Measurements from ENCODE around the gene TSPYL4. TPM values are rescaled to one million over a fixed set of nuclear protein-coding genes. Genes with fewer than 3 reads are reported as not detected.
"Not testable (repeated sequence)": the region's sequence is repeated elsewhere in the genome, so short reads cannot be mapped to it uniquely, and the experiment has no call there.

The TSPYL4 gene
- total and polyA plus RNA-seq, 2 donors (not counting 1 experiment from before 2014, with no cell fraction given) = 20.6 to 21.4 TPM

GRCh38 chr6:116286773-116287358 lies 33.0 kb upstream of the TSPYL4 start:
- no peaks in the 10 kb centered on the region for H3K9me3 ChIP-seq (ENCODE audit: control extremely low read depth in 1 of 3, control insufficient read depth in 2 of 3, insufficient read depth in 1 of 3, low read length in 2 of 3)
- peaks cover 6% of the 10 kb centered on the region for H3K4me1 Mint-ChIP-seq
- intact Hi-C loops (cut with micrococcal nuclease) = loop anchor here (1.0 to 5.0 kb wide), 4 partner anchors 155 to 360 kb away; no protein-coding TSS in a partner anchor
- no peaks in the 10 kb centered on the region for H3K9me3 Mint-ChIP-seq (ENCODE audit: insufficient read depth)
- TF ChIP-seq CTCF (IDR thresholded peaks at IDR 0.05) (no peak), EZH2 (IDR thresholded peaks at IDR 0.05; ENCODE audit: borderline replicate concordance, insufficient read depth, low read depth, low read length, poor library complexity, severe bottlenecking) (no peak)
- no peaks in the 10 kb centered on the region for H4K20me1 ChIP-seq (ENCODE audit: control insufficient read depth, insufficient read depth, low read length, poor library complexity, severe bottlenecking)
- ChIA-PET CTCF (interaction anchor here (0.6 to 7.9 kb wide), 56 partner anchors 8 to 402 kb away, joined by 3 to 151 read pairs (median 6); partner anchors contain the start of genes CALHM4, CALHM5, RWDD1 and TSPYL1), POLR2A (no interaction called here)
- no peak overlapping the region for H3K9ac ChIP-seq (ENCODE audit: low read length)
- no peaks in the 10 kb centered on the region for H3K27me3 ChIP-seq (replicated peaks in 1 of 4; ENCODE audit: control extremely low read depth in 1 of 4, control insufficient read depth in 3 of 4, insufficient read depth in 4 of 4, low read length in 3 of 4)
- DNase-seq = no peak
- no peak for ATAC-seq (ENCODE audit: low read depth)
- H3K27me3 Mint-ChIP-seq = no peaks in the 10 kb centered on the region
- no peak overlapping the region for H3K27ac Mint-ChIP-seq
- H3K4me2 ChIP-seq (replicated peaks; ENCODE audit: low read depth, low read length, poor library complexity, severe bottlenecking) = no peak overlapping the region
- no peaks in the 10 kb centered on the region for H3K36me3 ChIP-seq (replicated peaks in 1 of 2; ENCODE audit: control extremely low read depth in 1 of 2, control insufficient read depth in 1 of 2, extremely low read depth in 1 of 2, insufficient read depth in 2 of 2, low read length in 1 of 2)
- peaks cover 22% of the 10 kb centered on the region for H3K79me2 ChIP-seq (ENCODE audit: control insufficient read depth, insufficient read depth, low read length)
- no peak overlapping the region for H2AFZ ChIP-seq (ENCODE audit: insufficient read depth, low read depth, low read length, poor library complexity, severe bottlenecking)
- H3K4me3 ChIP-seq (ENCODE audit: control extremely low read depth in 1 of 5, extremely low read depth in 1 of 5, insufficient read depth in 1 of 5, low read depth in 2 of 5, low read length in 4 of 5) = no peak overlapping the region
- no peaks in the 10 kb centered on the region for H3K4me1 ChIP-seq (ENCODE audit: control insufficient read depth in 2 of 2, insufficient read depth in 2 of 2, low read length in 2 of 2)
- no peak overlapping the region for H3K4me3 Mint-ChIP-seq
- no peak overlapping the region for H3K27ac ChIP-seq (ENCODE audit: low read length in 2 of 2)
- no CpG with 5 or more reads among the region's 1 CpG for WGBS (ENCODE audit: insufficient coverage)

- ATAC-seq (ENCODE audit: low read depth); H3K27ac ChIP-seq (ENCODE audit: low read length in 2 of 2); H3K9ac ChIP-seq (ENCODE audit: low read length); H3K27ac Mint-ChIP-seq; H3K36me3 ChIP-seq (replicated peaks in 1 of 2; ENCODE audit: control extremely low read depth in 1 of 2, control insufficient read depth in 1 of 2, extremely low read depth in 1 of 2, insufficient read depth in 2 of 2, low read length in 1 of 2); H3K4me2 ChIP-seq (replicated peaks; ENCODE audit: low read depth, low read length, poor library complexity, severe bottlenecking); H3K27me3 ChIP-seq (replicated peaks in 1 of 4; ENCODE audit: control extremely low read depth in 1 of 4, control insufficient read depth in 3 of 4, insufficient read depth in 4 of 4, low read length in 3 of 4); H3K27me3 Mint-ChIP-seq; POLR2A ChIA-PET; H4K20me1 ChIP-seq (ENCODE audit: control insufficient read depth, insufficient read depth, low read length, poor library complexity, severe bottlenecking); H3K9me3 ChIP-seq (ENCODE audit: control extremely low read depth in 1 of 3, control insufficient read depth in 2 of 3, insufficient read depth in 1 of 3, low read length in 2 of 3); H2AFZ ChIP-seq (ENCODE audit: insufficient read depth, low read depth, low read length, poor library complexity, severe bottlenecking); H3K4me3 Mint-ChIP-seq; DNase-seq; H3K9me3 Mint-ChIP-seq (ENCODE audit: insufficient read depth); H3K4me3 ChIP-seq (ENCODE audit: control extremely low read depth in 1 of 5, extremely low read depth in 1 of 5, insufficient read depth in 1 of 5, low read depth in 2 of 5, low read length in 4 of 5): not testable (repeated sequence)
- peaks cover 10% of the 10 kb centered on the region in 2 donors for H3K4me1 ChIP-seq (ENCODE audit: control insufficient read depth in 2 of 2, insufficient read depth in 2 of 2, low read length in 2 of 2)
- H3K4me1 Mint-ChIP-seq = peaks cover 18% of the 10 kb centered on the region
- intact Hi-C loops (cut with micrococcal nuclease) = loop anchor here (5.0 kb wide), 3 partner anchors 82 to 362 kb away; no protein-coding TSS in a partner anchor
- peaks cover 38% of the 10 kb centered on the region for H3K79me2 ChIP-seq (ENCODE audit: control insufficient read depth, insufficient read depth, low read length)
- WGBS (ENCODE audit: insufficient coverage) = no CpG with 5 or more reads among the region's 4 CpGs
- CTCF ChIA-PET = interaction anchor here (1.1 to 7.9 kb wide), 2 partner anchors 159 to 248 kb away, joined by 4 to 86 read pairs; no protein-coding TSS in a partner anchor
Measured at GRCh38 chr6:116284984-116285383, 31.1 kb upstream of the TSPYL4 start.
